Activated CD4-positive, alpha-beta T cell treated with anti-CD3 and anti-CD28 coated beads for 4 hours (primary cell): ENCODE results near the gene CRACR2B.

ENCODE experiments used
- DNase-seq, 2 donors: peaks; one replicate each; pipeline ENCODE4 v3.0.0-alpha.2; 2020

CRACR2B gene

GRCh38 chr11:827146-827896, 398 bp upstream of the CRACR2B start:
- DNase-seq: no peak

- DNase-seq: no peak
These were observed 922 bp downstream of the CRACR2B start for GRCh38 chr11:828506-829175.

- DNase-seq: no peak
These were observed 1.6 kb downstream of the CRACR2B start for GRCh38 chr11:829176-829846.

GRCh38 chr11:829847-830294, 2.2 kb downstream of the CRACR2B start:
- DNase-seq: no peak

- peak; percentile 41 to 42 for DNase-seq
These were observed 2.8 kb downstream of the CRACR2B start for GRCh38 chr11:830295-831117.

GRCh38 chr11:831118-831864, 3.6 kb downstream of the CRACR2B start:
- no peak for DNase-seq

- DNase-seq: no peak
These were observed 4.3 kb downstream of the CRACR2B start for GRCh38 chr11:831961-832528.

- peak in 1 of 2 donors; percentile 46 for DNase-seq
These were observed 4.9 kb downstream of the CRACR2B start, which contains the start of gene CD151 for GRCh38 chr11:832529-833113. TSS of gene CD151 (plus strand) at chr11:832952. CDS start at chr11:836070, 3,118 bp downstream.

GRCh38 chr11:833114-833791, 5.5 kb downstream of the CRACR2B start:
- peak in 1 of 2 donors; percentile 36 for DNase-seq

- no peak for DNase-seq
These were observed 6.2 kb downstream of the CRACR2B start for GRCh38 chr11:833849-834311.

- DNase-seq: no peak
These were observed 6.9 kb downstream of the CRACR2B start for GRCh38 chr11:834371-835316.

GRCh38 chr11:836274-836673, 8.6 kb downstream of the CRACR2B start:
- no peak for DNase-seq

GRCh38 chr11:836700-837099, 9.0 kb downstream of the CRACR2B start:
- no peak for DNase-seq

GRCh38 chr11:837189-837989, 9.7 kb downstream of the CRACR2B start:
- no peak for DNase-seq

- DNase-seq: no peak
These were observed 10.2 kb downstream of the CRACR2B start for GRCh38 chr11:837990-838307.

- DNase-seq: no peak
These were observed 10.9 kb downstream of the CRACR2B start for GRCh38 chr11:838441-839279.

- no peak for DNase-seq
These were observed 11.5 kb downstream of the CRACR2B start for GRCh38 chr11:839280-839623.
